Activated CD4-positive, alpha-beta T cell treated with anti-CD3 and anti-CD28 coated beads for 48 hours (primary cell): Measurements from ENCODE around the gene ZNF324.
A peak's percentile ranks its signal among the peaks of the same experiment; 100 is the strongest.
"Not testable (repeated sequence)": the region's sequence is repeated elsewhere in the genome, so short reads cannot be mapped to it uniquely, and the experiment has no call there.

Experiments used
- DNase-seq: peaks from one replicate; pipeline ENCODE4 v3.0.0-alpha.2; 2020

The ZNF324 gene

GRCh38 chr19:58466760-58467589 lies at the start of gene ZNF324:
Gene ZNF324 (plus strand): TSS chr19:58467080. CDS start chr19:58469186, 2,106 bp downstream.
- DNase-seq = peak; percentile 99

GRCh38 chr19:58428617-58429016 lies 38.3 kb upstream of the ZNF324 start:
- DNase-seq = no peak

- no peak for DNase-seq
Measured at GRCh38 chr19:58429745-58430144, 37.1 kb upstream of the ZNF324 start.

- no peak for DNase-seq
Measured at GRCh38 chr19:58434217-58434616, 32.7 kb upstream of the ZNF324 start.

- DNase-seq = peak; percentile 95
Measured at GRCh38 chr19:58439576-58440554, 27.0 kb upstream of the ZNF324 start, which contains the start of gene ZNF132. Gene ZNF132 (minus strand): TSS chr19:58440153. CDS start chr19:58439821, 332 bp downstream.

GRCh38 chr19:58440556-58440955 lies 26.3 kb upstream of the ZNF324 start:
- DNase-seq = no peak

- DNase-seq = not testable (repeated sequence)
Measured at GRCh38 chr19:58442986-58443385, 23.9 kb upstream of the ZNF324 start.

- not testable (repeated sequence) for DNase-seq
Measured at GRCh38 chr19:58448860-58449259, 18.0 kb upstream of the ZNF324 start.

- DNase-seq = not testable (repeated sequence)
Measured at GRCh38 chr19:58449980-58450379, 16.9 kb upstream of the ZNF324 start.

GRCh38 chr19:58450856-58451357 lies 16.0 kb upstream of the ZNF324 start:
- no peak for DNase-seq

- DNase-seq = peak; percentile 97
Measured at GRCh38 chr19:58451358-58452101, 15.3 kb upstream of the ZNF324 start, which contains the start of gene ZNF324B. Gene ZNF324B (plus strand): TSS chr19:58451622. CDS start chr19:58453702, 2,080 bp downstream.

GRCh38 chr19:58453743-58454142 lies 13.1 kb upstream of the ZNF324 start:
- no peak for DNase-seq

- DNase-seq = no peak
Measured at GRCh38 chr19:58455306-58455705, 11.6 kb upstream of the ZNF324 start.

GRCh38 chr19:58456111-58456510 lies 10.8 kb upstream of the ZNF324 start:
- no peak for DNase-seq

- no peak for DNase-seq
Measured at GRCh38 chr19:58460039-58460438, 6.8 kb upstream of the ZNF324 start.

- no peak for DNase-seq
Measured at GRCh38 chr19:58466089-58466759, 656 bp upstream of the ZNF324 start.

- no peak for DNase-seq
Measured at GRCh38 chr19:58468216-58468839, 1.4 kb downstream of the ZNF324 start.

- DNase-seq = no peak
Measured at GRCh38 chr19:58469241-58470013, 2.5 kb downstream of the ZNF324 start.

- DNase-seq = not testable (repeated sequence)
Measured at GRCh38 chr19:58470837-58471543, 4.1 kb downstream of the ZNF324 start.

- no peak for DNase-seq
Measured at GRCh38 chr19:58471736-58472135, 4.9 kb downstream of the ZNF324 start.
